Smooth muscle cell (in vitro differentiated cells): ENCODE data around the gene BCAP31. TPM values are rescaled to one million over a fixed set of nuclear protein-coding genes. Genes with fewer than 3 reads are reported as not detected.
"Not testable (repeated sequence)": the region's sequence is repeated elsewhere in the genome, so short reads cannot be mapped to it uniquely, and the experiment has no call there.

Experiments used
- DNase-seq: peaks from one replicate; lab custom pipeline; 2025; ENCODE audit not compliant: unreplicated experiment; lab: John Stamatoyannopoulos, UW
- H2AFZ ChIP-seq: fragments of 200-600 bp; sonication (generic); 2 replicates; pipeline ENCODE4 v1.6.0; 2016; ENCODE audit warnings: antibody characterized with exemption, low read depth, mild to moderate bottlenecking
- H3F3A ChIP-seq: fragments of 200-600 bp; sonication (generic); 2 replicates; pipeline ENCODE4 v1.6.0; 2017; ENCODE audit warnings: antibody characterized with exemption, low read depth
- H3K27ac ChIP-seq: fragments of 200-600 bp; sonication (generic); 2 replicates; pipeline ENCODE4 v1.5.1; 2016; ENCODE audit warnings: low read depth, mild to moderate bottlenecking
- H3K27me3 ChIP-seq: fragments of 200-600 bp; sonication (generic); 2 replicates; pipeline ENCODE4 v1.6.1; 2016; ENCODE audit warnings: low read depth, mild to moderate bottlenecking
- H3K36me3 ChIP-seq: fragments of 200-600 bp; sonication (generic); 2 replicates; pipeline ENCODE4 v1.5.1; 2016; ENCODE audit warnings: low read depth
- H3K4me1 ChIP-seq: fragments of 200-600 bp; sonication (generic); 2 replicates; pipeline ENCODE4 v1.5.1; 2016; ENCODE audit warnings: low read depth
- H3K4me2 ChIP-seq: fragments of 200-600 bp; sonication (generic); 2 replicates; pipeline ENCODE4 v1.6.0; 2016; ENCODE audit warnings: mild to moderate bottlenecking
- H3K4me3 ChIP-seq: fragments of 200-600 bp; sonication (generic); 2 replicates; pipeline ENCODE4 v1.5.1; 2016; ENCODE audit warnings: mild to moderate bottlenecking
- H3K79me2 ChIP-seq: fragments of 200-600 bp; sonication (generic); 2 replicates; pipeline ENCODE4 v1.6.0; 2016; ENCODE audit warnings: low read depth, mild to moderate bottlenecking
- H3K9ac ChIP-seq: fragments of 200-600 bp; sonication (generic); 2 replicates; pipeline ENCODE4 v1.6.0; 2016; ENCODE audit warnings: low read depth
- H3K9me3 ChIP-seq: fragments of 200-600 bp; sonication (generic); replicated peaks from 2 replicates; pipeline ENCODE4 v1.5.1; 2016; ENCODE audit warnings: low read depth
- H4K20me1 ChIP-seq: fragments of 200-600 bp; sonication (generic); 2 replicates; pipeline ENCODE4 v1.6.0; 2016; ENCODE audit warnings: low read depth
- CTCF ChIP-seq: fragments of 200-600 bp; sonication (generic); IDR thresholded peaks from 2 replicates; pipeline ENCODE4 v1.5.1; 2017; ENCODE audit warnings: borderline replicate concordance, mild to moderate bottlenecking, antibody characterized with exemption; ENCODE audit not compliant: insufficient read depth, poor library complexity, severe bottlenecking
- WGBS: methylation state at CpG from one replicate; pipeline ENCODE4 v1.1.7; 2016; ENCODE audit warnings: low lambda C conversion rate; 5-methylcytosine and 5-hydroxymethylcytosine counted together
- polyA plus RNA-seq: library from polyadenylated mRNA; unstranded; fragments of >200 nt; fragmentation: Nextera tagmentation; extraction: Ambion mirVana; gene quantifications from 2 replicates; pipeline ENCODE4 v1.2.1, GENCODE V29; 2016
- total RNA-seq: library from RNA; depleted of rRNA; stranded (reverse); fragments of >200 nt; gene quantifications from 2 replicates; pipeline ENCODE4 v1.2.3, GENCODE V29; 2014

Gene BCAP31
- total and polyA plus RNA-seq, 2 experiments from 2014 or later = 139 to 207 TPM

GRCh38 chrX:153692003-153692402, 32.2 kb downstream of the BCAP31 start:
- Histone ChIP-seq H3F3A (no peaks in the 10 kb centered on the region), H4K20me1 (peaks cover 27% of the 10 kb centered on the region), H3K4me1 (no peaks in the 10 kb centered on the region), H3K27ac (no peak overlapping the region), H3K4me3 (no peak overlapping the region), H3K79me2 (no peaks in the 10 kb centered on the region), H3K9ac (no peak overlapping the region), H3K27me3 (no peaks in the 10 kb centered on the region), H2AFZ (no peak overlapping the region), H3K9me3 (no peaks in the 10 kb centered on the region), H3K36me3 (no peaks in the 10 kb centered on the region), H3K4me2 (no peak overlapping the region)
- TF ChIP-seq CTCF = no peak
- no peak for DNase-seq
- 77% methylated on average over 4 of the region's 4 CpGs for WGBS

DNA sequence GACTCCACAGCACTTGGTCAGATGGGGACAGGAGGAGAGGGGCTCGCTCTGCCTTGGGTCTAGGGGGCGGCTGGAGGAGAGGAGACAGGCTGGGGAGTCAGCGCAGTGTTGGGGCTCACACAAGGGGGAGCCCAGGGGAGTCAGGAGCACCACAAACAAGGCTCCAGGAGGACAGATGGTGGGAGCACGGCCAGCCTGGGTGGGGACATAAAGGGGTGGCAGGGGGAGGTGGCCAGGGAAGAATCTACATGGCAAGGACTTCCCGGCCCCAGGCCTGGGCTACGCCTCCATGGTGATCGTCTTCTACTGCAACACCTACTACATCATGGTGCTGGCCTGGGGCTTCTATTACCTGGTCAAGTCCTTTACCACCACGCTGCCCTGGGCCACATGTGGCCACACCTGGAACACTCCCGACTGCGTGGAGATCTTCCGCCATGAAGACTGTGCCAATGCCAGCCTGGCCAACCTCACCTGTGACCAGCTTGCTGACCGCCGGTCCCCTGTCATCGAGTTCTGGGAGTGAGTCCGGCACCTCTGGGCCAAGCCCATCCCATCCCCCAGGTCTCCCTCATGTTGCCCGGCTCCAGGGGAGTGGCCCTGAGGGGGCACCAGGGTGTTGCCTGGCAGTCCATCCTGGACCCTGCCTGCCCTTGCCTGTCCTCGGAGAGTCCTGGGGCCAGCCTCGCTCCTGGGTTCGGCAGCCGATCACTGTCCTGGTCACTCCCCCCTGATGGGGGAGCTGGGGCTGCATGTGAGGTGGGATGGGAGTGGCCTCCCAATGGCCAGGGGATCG, 33.0 kb downstream of the BCAP31 start:
- H3K4me1 ChIP-seq, H3F3A ChIP-seq, H3K9ac ChIP-seq, H3K27ac ChIP-seq, H3K36me3 ChIP-seq, H3K9me3 ChIP-seq, DNase-seq, H3K4me3 ChIP-seq, H3K4me2 ChIP-seq, H2AFZ ChIP-seq, H3K27me3 ChIP-seq, H3K79me2 ChIP-seq: not testable (repeated sequence)
- H4K20me1 ChIP-seq = peaks cover 27% of the 10 kb centered on the region
- WGBS = 89% methylated on average over 15 of the region's 21 CpGs

- no peaks in the 10 kb centered on the region for H3K79me2 ChIP-seq
- H3K27ac ChIP-seq = no peak overlapping the region
- H3K4me3 ChIP-seq = no peak overlapping the region
- H2AFZ ChIP-seq = no peak overlapping the region
- H4K20me1 ChIP-seq = peaks cover 27% of the 10 kb centered on the region
- no peak for DNase-seq
- no peak for TF ChIP-seq CTCF
- WGBS = 91% methylated on average over 14 of the region's 14 CpGs
- no peaks in the 10 kb centered on the region for H3K4me1 ChIP-seq
- no peaks in the 10 kb centered on the region for H3K9me3 ChIP-seq
- H3K36me3 ChIP-seq = no peaks in the 10 kb centered on the region
- no peaks in the 10 kb centered on the region for H3F3A ChIP-seq
- H3K4me2 ChIP-seq = peak overlapping the region; percentile 81
- H3K9ac ChIP-seq = no peak overlapping the region
- no peaks in the 10 kb centered on the region for H3K27me3 ChIP-seq
Measured at GRCh38 chrX:153690466-153690865, 33.7 kb downstream of the BCAP31 start.

DNA sequence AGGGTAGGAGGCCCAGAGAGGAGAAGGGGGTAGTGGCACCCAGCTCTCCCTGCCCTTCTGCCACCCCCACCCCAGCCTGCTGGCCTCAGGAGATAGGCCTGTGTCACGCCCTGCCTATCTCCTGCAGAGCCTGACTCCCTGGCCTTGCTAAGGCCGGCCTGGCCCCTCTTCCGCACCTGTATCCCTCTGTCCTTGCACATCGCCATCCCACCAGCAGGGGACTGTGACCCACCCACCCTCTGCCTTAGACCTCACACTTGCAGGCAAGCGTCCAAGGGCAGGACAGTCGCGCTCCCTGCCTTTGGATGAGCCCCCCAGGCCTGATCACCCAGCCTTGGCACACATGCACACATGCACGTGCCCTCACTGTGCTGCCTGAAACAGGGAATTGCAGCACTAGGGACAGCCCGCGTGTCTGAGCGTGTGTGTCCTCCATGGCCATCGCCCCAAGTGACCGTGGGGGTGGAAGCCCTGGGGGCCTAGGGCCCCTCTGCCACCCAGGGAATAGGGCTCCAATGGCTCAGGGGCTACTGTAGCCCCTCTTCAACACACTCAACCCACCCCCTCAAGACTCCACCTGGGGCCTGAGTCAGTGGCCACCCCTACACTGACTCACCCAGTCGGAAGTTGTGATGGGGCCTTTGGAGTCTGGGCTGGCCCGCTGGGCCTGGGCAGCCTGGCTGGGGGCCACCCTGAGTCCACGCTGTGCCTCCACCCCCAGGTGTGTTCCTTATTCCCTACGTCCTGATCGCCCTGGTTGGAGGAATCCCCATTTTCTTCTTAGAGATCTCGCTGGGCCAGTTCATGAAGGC, 34.3 kb downstream of the BCAP31 start:
- Histone ChIP-seq H4K20me1 (peaks cover 27% of the 10 kb centered on the region), H3K4me1 (no peaks in the 10 kb centered on the region), H3K27me3 (no peaks in the 10 kb centered on the region), H3K4me3 (peak overlapping the region; percentile 54), H3F3A (no peaks in the 10 kb centered on the region), H3K4me2 (peak overlapping the region; percentile 81), H3K27ac (no peak overlapping the region), H3K36me3 (no peaks in the 10 kb centered on the region), H3K9ac (no peak overlapping the region), H2AFZ (no peak overlapping the region), H3K9me3 (no peaks in the 10 kb centered on the region), H3K79me2 (no peaks in the 10 kb centered on the region)
- DNase-seq = no peak
- WGBS = 79% methylated on average over 19 of the region's 19 CpGs
- TF ChIP-seq CTCF = no peak
